K562 (cell line): Measurements from ENCODE around the gene LARP4B. TPM values are rescaled to one million over a fixed set of nuclear protein-coding genes. Genes with fewer than 3 reads are reported as not detected.

Experiments
- ATAC-seq: fragments of 200-7000 bp; cut with Tn5 transposase; 3 replicates; pipeline ENCODE4 v1.9.1; 2020; ENCODE audit warnings: moderate library complexity
- BruUV-seq: library from RNA; stranded (reverse); fragments of 400-500 nt; replicated peaks from 2 replicates; lab custom pipeline; 2021; lab: Mats Ljungman, UMichigan
- CTCF ChIA-PET: fragments of 300-600 bp; formaldehyde crosslinking; extraction: SDS; loops from one replicate; lab custom pipeline; 2021; ENCODE audit warnings: low intra/inter-chr PET ratio; lab: Yijun Ruan, JAX
- POLR2A ChIA-PET: fragments of 300-600, 350-650 bp; sonication (Branson Sonifier 250); formaldehyde crosslinking; extraction: SDS; loops from one replicate; lab custom pipeline; 2021; ENCODE audit warnings: antibody characterized with exemption, inconsistent platforms; lab: Yijun Ruan, JAX
- DNase-seq, 4 experiments: peaks; one replicate each; pipeline versions ENCODE4 v3.0.0 to v3.0.0-alpha.2; 2011 to 2018; ENCODE audit warnings: low spot score in 3 of 4, mixed read lengths in 3 of 4; ENCODE audit errors: extremely low read depth in 1 of 4
- FAIRE-seq: peaks from 2 replicates; lab custom pipeline; 2011; peaks lifted over from hg19 to GRCh38; lab: Jason Lieb, UNC
- H2AFZ ChIP-seq: 2 replicates; pipeline ENCODE4 v1.6.0; 2011; ENCODE audit warnings: low read depth, low read length, control low read depth, inconsistent platforms
- H3K27ac ChIP-seq: fragments of 200-600 bp; 3 replicates; pipeline ENCODE4 v1.8.0; 2011; ENCODE audit warnings: low read depth, mild to moderate bottlenecking, control low read depth, inconsistent platforms, low read length, moderate library complexity, mixed read lengths; ENCODE audit errors: extremely low read depth
- H3K27me3 ChIP-seq, 2 experiments: fragments of 300-600 bp in 1 of 2; 2 replicates in 1 of 2; 3 replicates in 1 of 2; pipeline versions ENCODE4 v1.6.0 to v1.8.0; 2011; ENCODE audit warnings: inconsistent platforms in 2 of 2, low read length in 2 of 2, mild to moderate bottlenecking in 1 of 2, mixed read lengths in 1 of 2, moderate library complexity in 1 of 2; ENCODE audit not compliant: control insufficient read depth in 2 of 2, insufficient read depth in 2 of 2
- H3K36me3 ChIP-seq: fragments of 300-600 bp; 3 replicates; pipeline ENCODE4 v1.8.0; 2011; ENCODE audit warnings: mild to moderate bottlenecking, low read length, inconsistent platforms; ENCODE audit not compliant: control insufficient read depth, insufficient read depth
- H3K4me1 ChIP-seq, 2 experiments: fragments of 200-600 bp in 1 of 2; replicated peaks in 1 of 2; 2 replicates in 1 of 2; 3 replicates in 1 of 2; pipeline versions ENCODE4 v1.5.1 to v1.8.0; 2011; ENCODE audit warnings: inconsistent platforms in 2 of 2, low read length in 2 of 2, mild to moderate bottlenecking in 1 of 2, mixed read lengths in 1 of 2, moderate library complexity in 1 of 2; ENCODE audit not compliant: control insufficient read depth in 2 of 2, insufficient read depth in 2 of 2
- H3K4me2 ChIP-seq: 2 replicates; pipeline ENCODE4 v1.6.1; 2011; ENCODE audit warnings: low read length, control low read depth, inconsistent platforms, mixed read lengths; ENCODE audit not compliant: insufficient read depth
- H3K4me3 ChIP-seq: fragments of 200-600 bp; sonication (generic), shearing (Covaris generic); 2 replicates; pipeline ENCODE4 v1.5.1; 2016; ENCODE audit warnings: control low read depth, inconsistent platforms
- H3K79me2 ChIP-seq: fragments of 200-600 bp; 3 replicates; pipeline ENCODE4 v1.8.0; 2011; ENCODE audit warnings: low read length, inconsistent platforms; ENCODE audit not compliant: control insufficient read depth, insufficient read depth
- H3K9ac ChIP-seq, 2 experiments: 2 replicates each; pipeline versions ENCODE4 v1.6.0 to v1.6.1; 2011; ENCODE audit warnings: low read depth in 2 of 2, low read length in 2 of 2, control low read depth in 1 of 2, inconsistent platforms in 1 of 2, mild to moderate bottlenecking in 1 of 2, mixed read lengths in 1 of 2; ENCODE audit not compliant: insufficient read depth in 1 of 2
- H3K9me1 ChIP-seq: one replicate; pipeline ENCODE4 v1.6.0; 2011; ENCODE audit warnings: inconsistent platforms, mild to moderate bottlenecking, low read length, moderate library complexity; ENCODE audit not compliant: control insufficient read depth, insufficient read depth
- H3K9me3 ChIP-seq: replicated peaks from 2 replicates; pipeline ENCODE4 v1.5.1; 2011; ENCODE audit warnings: low read depth, low read length, inconsistent platforms; ENCODE audit not compliant: control insufficient read depth, insufficient read depth
- H4K20me1 ChIP-seq: replicated peaks from 2 replicates; pipeline ENCODE4 v1.6.1; 2011; ENCODE audit warnings: low read length, inconsistent platforms, mixed read lengths; ENCODE audit not compliant: control insufficient read depth, insufficient read depth
- EGR1 ChIP-seq: fragments of 450-650 bp; conservative IDR thresholded peaks from 2 replicates; pipeline ENCODE4 v1.6.1; 2017; ENCODE audit warnings: mild to moderate bottlenecking
- ID3 ChIP-seq, 2 experiments: fragments of 250-450 bp in 1 of 2; fragments of 450-650 bp in 1 of 2; sonication (Bioruptor Pico) in 1 of 2; IDR thresholded peaks; 2 replicates each; pipeline versions ENCODE4 v1.6.1 to v1.8.0; 2016 to 2021; ENCODE audit warnings: mild to moderate bottlenecking in 2 of 2, moderate library complexity in 2 of 2, missing compliant biosample characterization in 1 of 2, missing genetic modification characterization in 1 of 2
- ZBTB2 ChIP-seq: fragments of 450-650 bp; IDR thresholded peaks from 2 replicates; pipeline ENCODE4 v1.6.1; 2016; ENCODE audit warnings: antibody characterized with exemption
- WGBS: fragments of 100-300 bp; shearing (Covaris generic); methylation state at CpG from one replicate; pipeline ENCODE4 v1.1.6; 2016; ENCODE audit warnings: low coverage, mixed read lengths; ENCODE audit not compliant: insufficient coverage; ENCODE audit errors: missing lambda C conversion rate; 5-methylcytosine and 5-hydroxymethylcytosine counted together
- in situ Hi-C: fragments of 300-500 bp; cut with MboI; formaldehyde crosslinking; loops from 4 replicates; pipeline ENCODE4 v1.15.0; 2018; ENCODE audit warnings: inconsistent platforms, mixed read lengths
- intact Hi-C: fragments of 100-400 bp; cut with micrococcal nuclease; formaldehyde crosslinking; loops from 2 replicates; pipeline ENCODE4 v1.14.2; 2022
- polyA plus RNA-seq, 8 experiments: library from polyadenylated mRNA; depleted of rRNA in 4 of 8; stranded (reverse) in 5 of 8; unstranded in 3 of 8; fragments of >200 nt; fragmentation: Nextera tagmentation in 2 of 8; fragmentation: Illumina TruSeq in 1 of 8; extraction: Ambion mirVana in 2 of 8; extraction: Trizol in 1 of 8; gene quantifications; 2 replicates each; pipeline versions ENCODE4 v1.2.1 to v1.2.3, GENCODE V29; 2011 to 2014; ENCODE audit warnings: inconsistent platforms in 1 of 8, missing spikeins in 1 of 8
- total RNA-seq, 7 experiments: library from RNA; depleted of rRNA in 6 of 7; stranded (reverse); fragments of >200 nt in 6 of 7; fragmentation: Illumina TruSeq in 2 of 7; extraction: Trizol in 2 of 7; gene quantifications; 2 replicates each; pipeline versions ENCODE4 v1.2.1 to v1.2.3, GENCODE V29; 2011 to 2021; ENCODE audit warnings: low replicate concordance in 1 of 7

The LARP4B gene
- total and polyA plus RNA-seq, 9 of the 15 experiments (the other 6 are each of a cell fraction or from before 2014, with no cell fraction given): 11.8 to 130 (median 42.6) TPM

- no peak for TF ChIP-seq ID3 (CRISPR knock-in tag; IDR thresholded peaks at IDR 0.05)
- no peak for TF ChIP-seq ID3 (tag; IDR thresholded peaks at IDR 0.05)
- TF ChIP-seq, all 486 proteins: peak for 0
These were observed 146.2 kb downstream of the LARP4B start (continued) for GRCh38 chr10:785089-785860.

GRCh38 chr10:784403-785088 lies 147.0 kb downstream of the LARP4B start:
- no peaks in the 10 kb centered on the region for H3K36me3 ChIP-seq
- ATAC-seq (no peak), FAIRE-seq (no peak)
- no peaks in the 10 kb centered on the region for H3K9me3 ChIP-seq
- no peak overlapping the region for H3K27ac ChIP-seq
- H3K27me3 ChIP-seq: peaks cover 41 to 84% of the 10 kb centered on the region in 2 experiments; a peak in 4 of 5 replicates
- no peak overlapping the region for H3K9ac ChIP-seq
- H2AFZ ChIP-seq: no peak overlapping the region
- H3K9me1 ChIP-seq: peaks cover 3% of the 10 kb centered on the region
- H4K20me1 ChIP-seq: no peaks in the 10 kb centered on the region; the same call in 1 of the 2 replicates
- no peaks in the 10 kb centered on the region for H3K79me2 ChIP-seq
- no peak overlapping the region for H3K4me3 ChIP-seq
- CTCF ChIA-PET: no interaction called here
- BruUV-seq: no TSS peak
- H3K4me1 ChIP-seq: peaks cover 3 to 45% of the 10 kb centered on the region in 2 experiments; a peak in 3 of 5 replicates
- POLR2A ChIA-PET: interaction anchor here (0.6 to 1.5 kb wide), 3 partner anchors 18 to 789 kb away, joined by 3 to 6 read pairs (median 3); no protein-coding TSS in a partner anchor
- in situ Hi-C loops: no loop called here
- intact Hi-C loops: loop anchor here (5.0 kb wide), 1 partner anchor 192 kb away; no protein-coding TSS in a partner anchor
- peak; percentile 84 for TF ChIP-seq EGR1
- TF ChIP-seq ZBTB2: no peak
- TF ChIP-seq, all 486 proteins: peak for 1
- DNase-seq: peak in 3 of 4 experiments; percentile 13 to 45 (median 45)
- H3K4me2 ChIP-seq: no peak overlapping the region
- WGBS: 3% methylated on average over 33 of the region's 51 CpGs
